Type B pancreatic cell (in vitro differentiated cells): Measurements from ENCODE around the gene LTO1. TPM values are rescaled to one million over a fixed set of nuclear protein-coding genes. Genes with fewer than 3 reads are reported as not detected.
"Not testable (repeated sequence)": the region's sequence is repeated elsewhere in the genome, so short reads cannot be mapped to it uniquely, and the experiment has no call there.

Experiments used
- DNase-seq: peaks from one replicate; pipeline ENCODE4 v3.0.0; 2021; ENCODE audit warnings: mixed read lengths; ENCODE audit not compliant: unreplicated experiment; ENCODE audit errors: extremely low spot score
- H3K27ac Mint-ChIP-seq: 2 replicates; pipeline ENCODE4 v1.8.0; 2021; ENCODE audit warnings: mild to moderate bottlenecking, mixed read lengths
- H3K27me3 Mint-ChIP-seq: 2 replicates; pipeline ENCODE4 v1.8.0; 2021; ENCODE audit warnings: mixed read lengths
- H3K36me3 Mint-ChIP-seq: 2 replicates; pipeline ENCODE4 v1.8.0; 2021; ENCODE audit warnings: mixed read lengths
- H3K4me1 Mint-ChIP-seq: one replicate; pipeline ENCODE4 v1.8.0; 2021; ENCODE audit warnings: mixed read lengths; ENCODE audit not compliant: unreplicated experiment
- H3K4me3 Mint-ChIP-seq: 2 replicates; pipeline ENCODE4 v1.8.0; 2021; ENCODE audit warnings: mild to moderate bottlenecking, mixed read lengths
- H3K9me3 Mint-ChIP-seq: 2 replicates; pipeline ENCODE4 v1.8.0; 2021; ENCODE audit warnings: mixed read lengths
- total RNA-seq: library from RNA; stranded (reverse); gene quantifications from 2 replicates; pipeline ENCODE4 v1.2.1, GENCODE V29; 2021; ENCODE audit warnings: low replicate concordance
- TF ChIP-seq, protein P1 (sequence below): fragments of 200-600 bp; sonication (generic); conservative IDR thresholded peaks from 2 replicates; pipeline ENCODE4 v1.5.0; 2021; ENCODE audit warnings: antibody characterized with exemption, mild to moderate bottlenecking

Gene LTO1
- total RNA-seq, 1 donor from 2014 or later, result 24.6 TPM

GRCh38 chr11:69698362-69698761 lies 23.2 kb upstream of the LTO1 start:
- Mint-ChIP-seq H3K4me3 (no peak overlapping the region), H3K27me3 (peaks cover 22% of the 10 kb centered on the region), H3K36me3 (no peaks in the 10 kb centered on the region), H3K9me3 (no peaks in the 10 kb centered on the region), H3K4me1 (peaks cover 22% of the 10 kb centered on the region), H3K27ac (no peak overlapping the region)
- DNase-seq, result no peak
- TF ChIP-seq, protein P1, sequence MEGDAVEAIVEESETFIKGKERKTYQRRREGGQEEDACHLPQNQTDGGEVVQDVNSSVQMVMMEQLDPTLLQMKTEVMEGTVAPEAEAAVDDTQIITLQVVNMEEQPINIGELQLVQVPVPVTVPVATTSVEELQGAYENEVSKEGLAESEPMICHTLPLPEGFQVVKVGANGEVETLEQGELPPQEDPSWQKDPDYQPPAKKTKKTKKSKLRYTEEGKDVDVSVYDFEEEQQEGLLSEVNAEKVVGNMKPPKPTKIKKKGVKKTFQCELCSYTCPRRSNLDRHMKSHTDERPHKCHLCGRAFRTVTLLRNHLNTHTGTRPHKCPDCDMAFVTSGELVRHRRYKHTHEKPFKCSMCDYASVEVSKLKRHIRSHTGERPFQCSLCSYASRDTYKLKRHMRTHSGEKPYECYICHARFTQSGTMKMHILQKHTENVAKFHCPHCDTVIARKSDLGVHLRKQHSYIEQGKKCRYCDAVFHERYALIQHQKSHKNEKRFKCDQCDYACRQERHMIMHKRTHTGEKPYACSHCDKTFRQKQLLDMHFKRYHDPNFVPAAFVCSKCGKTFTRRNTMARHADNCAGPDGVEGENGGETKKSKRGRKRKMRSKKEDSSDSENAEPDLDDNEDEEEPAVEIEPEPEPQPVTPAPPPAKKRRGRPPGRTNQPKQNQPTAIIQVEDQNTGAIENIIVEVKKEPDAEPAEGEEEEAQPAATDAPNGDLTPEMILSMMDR, result no peak

GRCh38 chr11:69697861-69698260 lies 22.7 kb upstream of the LTO1 start:
- Mint-ChIP-seq H3K27me3 (peaks cover 17% of the 10 kb centered on the region), H3K36me3 (no peaks in the 10 kb centered on the region)

DNA sequence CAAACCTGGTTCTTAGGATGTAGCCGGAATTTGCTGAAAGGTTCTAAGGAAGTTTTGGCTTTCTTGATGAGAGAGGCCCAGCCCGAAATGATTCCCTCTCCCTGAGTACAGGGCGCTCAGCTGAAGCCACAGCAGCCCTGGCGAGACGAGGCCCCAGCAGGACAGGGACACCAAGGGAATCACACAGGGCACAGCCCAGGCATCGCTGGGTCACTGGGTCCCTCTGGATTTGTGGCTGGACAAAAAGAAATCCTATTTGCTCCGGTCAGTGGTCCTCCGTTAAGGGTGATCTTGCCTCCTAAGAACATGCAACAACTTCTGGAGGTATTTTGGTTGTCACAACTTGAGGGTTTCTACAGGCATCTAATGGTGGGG lies 22.3 kb upstream of the LTO1 start:
- no peak overlapping the region for H3K27ac Mint-ChIP-seq
- TF ChIP-seq, protein P1, result no peak
- peaks cover 14% of the 10 kb centered on the region for H3K27me3 Mint-ChIP-seq

More at GRCh38 chr11:69697861-69698260, 22.7 kb upstream of the LTO1 start:
- Mint-ChIP-seq H3K27ac (no peak overlapping the region), H3K4me1 (peaks cover 22% of the 10 kb centered on the region), H3K4me3 (no peak overlapping the region), H3K9me3 (no peaks in the 10 kb centered on the region)
- no peak for DNase-seq
- TF ChIP-seq, protein P1, result no peak

GRCh38 chr11:69696749-69697468 lies 21.8 kb upstream of the LTO1 start:
- TF ChIP-seq, protein P1, result no peak
- Mint-ChIP-seq H3K9me3 (no peaks in the 10 kb centered on the region), H3K27ac (no peak overlapping the region), H3K27me3 (peaks cover 15% of the 10 kb centered on the region), H3K4me1 (peaks cover 18% of the 10 kb centered on the region), H3K4me3 (no peak overlapping the region), H3K36me3 (no peaks in the 10 kb centered on the region)
- DNase-seq, result no peak

More for the DNA sequence above, 22.3 kb upstream of the LTO1 start:
- peaks cover 18% of the 10 kb centered on the region for H3K4me1 Mint-ChIP-seq
- H3K9me3 Mint-ChIP-seq, result no peaks in the 10 kb centered on the region
- H3K36me3 Mint-ChIP-seq, result no peaks in the 10 kb centered on the region
- no peak overlapping the region for H3K4me3 Mint-ChIP-seq
- DNase-seq, result no peak

GRCh38 chr11:69695995-69696394 lies 20.8 kb upstream of the LTO1 start:
- not testable (repeated sequence) for H3K27ac Mint-ChIP-seq, H3K36me3 Mint-ChIP-seq, DNase-seq, H3K4me3 Mint-ChIP-seq, H3K9me3 Mint-ChIP-seq
- Mint-ChIP-seq H3K4me1 (peaks cover 17% of the 10 kb centered on the region), H3K27me3 (peaks cover 12% of the 10 kb centered on the region)

DNA sequence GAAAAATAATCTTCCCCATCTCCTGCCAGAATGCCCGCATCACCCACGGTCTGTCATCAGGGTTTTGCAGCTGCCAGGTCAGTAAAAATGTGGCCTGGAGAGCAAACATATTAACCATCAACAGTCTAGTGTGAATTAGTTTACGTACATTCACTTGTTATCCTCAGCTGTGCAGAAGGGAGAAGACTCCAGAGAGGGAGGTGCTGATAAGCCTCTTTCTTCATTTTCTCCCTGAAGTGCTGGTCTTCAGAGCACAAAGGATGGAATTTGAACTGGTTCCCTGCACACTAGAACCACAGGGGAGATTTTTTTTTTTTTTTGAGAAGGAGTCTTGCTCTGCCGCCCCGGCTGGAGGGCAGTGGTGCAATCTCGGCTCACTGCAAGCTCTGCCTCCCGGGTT lies 20.4 kb upstream of the LTO1 start:
- no peak for DNase-seq
- Mint-ChIP-seq H3K4me3 (no peak overlapping the region), H3K36me3 (no peaks in the 10 kb centered on the region), H3K9me3 (no peaks in the 10 kb centered on the region), H3K27ac (no peak overlapping the region), H3K27me3 (peaks cover 8% of the 10 kb centered on the region), H3K4me1 (peaks cover 12% of the 10 kb centered on the region)
- TF ChIP-seq, protein P1, result no peak
